GM21360 (cell line): Measurements from ENCODE around the gene SLC38A2.

Source experiments
- ATAC-seq: cut with Tn5 transposase; IDR thresholded peaks from one replicate; pipeline ENCODE4 v1.9.1; 2021; ENCODE audit warnings: mild to moderate bottlenecking, moderate library complexity; ENCODE audit not compliant: unreplicated experiment

Gene SLC38A2

GRCh38 chr12:46377678-46378077, 5.1 kb upstream of the SLC38A2 start:
- no peak for ATAC-seq

GRCh38 chr12:46376579-46376978, 4.0 kb upstream of the SLC38A2 start:
- ATAC-seq = no peak

GRCh38 chr12:46374711-46375110, 2.1 kb upstream of the SLC38A2 start:
- no peak for ATAC-seq

GRCh38 chr12:46374310-46374709, 1.7 kb upstream of the SLC38A2 start:
- ATAC-seq = no peak

- ATAC-seq = no peak
These were observed 1.0 kb upstream of the SLC38A2 start for GRCh38 chr12:46373301-46374296.

- ATAC-seq = peak; percentile 15
These were observed 642 bp downstream of the SLC38A2 start for GRCh38 chr12:46371718-46372543.

- peak; percentile 55 for ATAC-seq
These were observed 1.5 kb downstream of the SLC38A2 start for GRCh38 chr12:46370792-46371717.

GRCh38 chr12:46370380-46370734, 2.2 kb downstream of the SLC38A2 start:
- ATAC-seq = no peak

GRCh38 chr12:46369474-46370379, 2.8 kb downstream of the SLC38A2 start:
- no peak for ATAC-seq

GRCh38 chr12:46369095-46369473, 3.5 kb downstream of the SLC38A2 start:
- no peak for ATAC-seq

- no peak for ATAC-seq
These were observed 3.9 kb downstream of the SLC38A2 start for GRCh38 chr12:46368684-46369083.

GRCh38 chr12:46368138-46368537, 4.4 kb downstream of the SLC38A2 start:
- no peak for ATAC-seq

- ATAC-seq = no peak
These were observed 5.1 kb downstream of the SLC38A2 start for GRCh38 chr12:46367351-46368029.

- ATAC-seq = no peak
These were observed 5.8 kb downstream of the SLC38A2 start for GRCh38 chr12:46366771-46367170.

- no peak for ATAC-seq
These were observed 6.6 kb downstream of the SLC38A2 start for GRCh38 chr12:46365951-46366379.

GRCh38 chr12:46364777-46365580, 7.6 kb downstream of the SLC38A2 start:
- ATAC-seq = no peak

GRCh38 chr12:46364300-46364696, 8.3 kb downstream of the SLC38A2 start:
- ATAC-seq = no peak

- no peak for ATAC-seq
These were observed 8.8 kb downstream of the SLC38A2 start for GRCh38 chr12:46363582-46364299.
